Activated T-cell treated with anti-CD3 and anti-CD28 coated beads, Interleukin-2, amount 50 U/mL, for 24 hours (primary cell): ENCODE measurements around the gene FGD5.

Source experiments
- DNase-seq: peaks from one replicate; pipeline ENCODE4 v3.0.0-alpha.2; 2020
- H3K27ac Mint-ChIP-seq: 2 replicates; pipeline ENCODE4 v1.8.0; 2020; ENCODE audit warnings: mild to moderate bottlenecking, mixed read lengths
- H3K27me3 Mint-ChIP-seq: 2 replicates; pipeline ENCODE4 v1.8.0; 2020; ENCODE audit warnings: mixed read lengths
- H3K36me3 Mint-ChIP-seq: 2 replicates; pipeline ENCODE4 v1.8.0; 2020; ENCODE audit warnings: low read depth, mixed read lengths
- H3K4me1 Mint-ChIP-seq: 2 replicates; pipeline ENCODE4 v1.8.0; 2020; ENCODE audit warnings: low read depth, mixed read lengths
- H3K4me3 Mint-ChIP-seq: 2 replicates; pipeline ENCODE4 v1.8.0; 2020; ENCODE audit warnings: mild to moderate bottlenecking, moderate library complexity, mixed read lengths
- H3K9me3 Mint-ChIP-seq: 2 replicates; pipeline ENCODE4 v1.8.0; 2020; ENCODE audit warnings: mixed read lengths

FGD5 gene

DNA sequence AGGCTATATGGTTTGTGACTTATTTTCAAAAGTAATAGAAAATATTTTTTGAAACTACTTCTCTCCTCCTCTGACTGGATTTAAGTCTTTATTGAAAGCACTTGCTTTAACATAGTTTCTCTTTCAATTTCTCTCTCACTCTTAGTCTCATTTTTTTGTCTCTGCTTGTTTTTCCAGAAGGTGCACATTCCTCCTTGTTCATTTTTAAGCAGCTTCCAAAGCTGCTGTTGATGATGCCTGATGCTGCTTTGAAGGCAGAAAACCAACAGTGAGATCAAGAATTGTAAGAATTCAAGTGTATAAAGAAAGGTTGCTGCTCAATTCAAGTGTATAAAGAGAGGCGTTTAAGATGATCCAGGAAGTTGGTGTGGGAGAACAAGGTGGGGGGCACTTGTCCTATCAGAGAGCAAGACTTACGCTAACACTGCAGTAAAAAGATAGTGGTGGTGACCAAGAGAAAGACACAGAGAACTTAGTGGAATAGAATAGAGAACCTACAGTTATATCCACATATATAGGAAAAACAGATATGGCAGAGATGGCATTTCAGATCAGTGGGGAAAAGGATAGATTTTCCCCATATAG lies 140.7 kb downstream of the FGD5 start:
- Mint-ChIP-seq H3K27me3 (no peaks in the 10 kb centered on the region), H3K36me3 (peaks cover 59% of the 10 kb centered on the region), H3K4me1 (peaks cover 61% of the 10 kb centered on the region), H3K4me3 (peak overlapping the region; percentile 73), H3K9me3 (no peaks in the 10 kb centered on the region), H3K27ac (peak overlapping the region; percentile 93)
- DNase-seq: no peak

- no peak overlapping the region for H3K27ac Mint-ChIP-seq
- no peak for DNase-seq
- H3K9me3 Mint-ChIP-seq: peaks cover 4% of the 10 kb centered on the region
- H3K27me3 Mint-ChIP-seq: no peaks in the 10 kb centered on the region
- H3K36me3 Mint-ChIP-seq: peaks cover 74% of the 10 kb centered on the region
- H3K4me3 Mint-ChIP-seq: no peak overlapping the region
- peaks cover 33% of the 10 kb centered on the region for H3K4me1 Mint-ChIP-seq
Observed at GRCh38 chr3:14962762-14963161, 144.0 kb downstream of the FGD5 start.

DNA sequence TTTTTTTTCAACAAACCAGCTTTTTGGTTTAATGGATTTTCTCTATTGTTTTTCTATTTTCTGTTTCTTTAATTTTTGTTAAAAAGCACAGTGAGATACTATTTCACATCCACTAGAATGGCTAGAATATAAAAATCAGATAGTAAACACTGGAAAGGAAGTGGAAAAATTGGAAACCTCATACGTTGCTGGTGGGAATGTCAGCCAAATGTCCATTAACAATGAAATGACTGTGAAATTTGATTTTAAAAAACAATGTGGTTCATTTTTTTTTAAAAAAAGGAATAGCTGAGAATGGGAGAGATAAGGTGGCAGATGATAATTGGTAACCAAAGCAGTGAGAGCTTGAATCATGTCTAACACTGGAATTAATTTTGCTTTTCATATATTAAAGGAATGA lies 148.5 kb downstream of the FGD5 start:
- Mint-ChIP-seq H3K4me3 (no peak overlapping the region), H3K36me3 (peaks cover 66% of the 10 kb centered on the region), H3K4me1 (peaks cover 7% of the 10 kb centered on the region), H3K27ac (no peak overlapping the region), H3K9me3 (peaks cover 4% of the 10 kb centered on the region), H3K27me3 (no peaks in the 10 kb centered on the region)
- DNase-seq: no peak

GRCh38 chr3:14969671-14970070 lies 150.9 kb downstream of the FGD5 start:
- H3K27ac Mint-ChIP-seq: no peak overlapping the region
- no peak overlapping the region for H3K4me3 Mint-ChIP-seq
- peaks cover 12% of the 10 kb centered on the region for H3K4me1 Mint-ChIP-seq
- H3K27me3 Mint-ChIP-seq: no peaks in the 10 kb centered on the region
- no peak for DNase-seq
- H3K9me3 Mint-ChIP-seq: peaks cover 4% of the 10 kb centered on the region
- H3K36me3 Mint-ChIP-seq: peaks cover 76% of the 10 kb centered on the region

- H3K4me1 Mint-ChIP-seq: peaks cover 43% of the 10 kb centered on the region
- H3K36me3 Mint-ChIP-seq: peaks cover 78% of the 10 kb centered on the region
Observed at GRCh38 chr3:14976317-14976716, 157.6 kb downstream of the FGD5 start.

GRCh38 chr3:14980689-14981088 lies 161.9 kb downstream of the FGD5 start:
- DNase-seq: no peak
- Mint-ChIP-seq H3K9me3 (peaks cover 7% of the 10 kb centered on the region), H3K4me3 (no peak overlapping the region), H3K4me1 (peaks cover 35% of the 10 kb centered on the region), H3K36me3 (peaks cover 55% of the 10 kb centered on the region), H3K27ac (no peak overlapping the region), H3K27me3 (no peaks in the 10 kb centered on the region)

More at GRCh38 chr3:14976317-14976716, 157.6 kb downstream of the FGD5 start:
- no peak for DNase-seq
- H3K4me3 Mint-ChIP-seq: no peak overlapping the region
- H3K9me3 Mint-ChIP-seq: no peaks in the 10 kb centered on the region
- H3K27ac Mint-ChIP-seq: no peak overlapping the region
- no peaks in the 10 kb centered on the region for H3K27me3 Mint-ChIP-seq
